ENCODE data around the gene SLC5A12.
"Not testable (repeated sequence)": the region's sequence is repeated elsewhere in the genome, so short reads cannot be mapped to it uniquely, and the experiment has no call there.

Gene SLC5A12

GRCh38 chr11:26675233-26675928, 46.5 kb downstream of the SLC5A12 start:
- H3K4me1 ChIP-seq (ENCODE audit: insufficient read depth, low read length): no peaks in the 10 kb centered on the region
- H3K9me3 ChIP-seq (ENCODE audit: low read length): no peaks in the 10 kb centered on the region
- no peak overlapping the region for H2AFZ ChIP-seq (ENCODE audit: low read depth, low read length)
- no peaks in the 10 kb centered on the region for H3K36me3 ChIP-seq (ENCODE audit: insufficient read depth, low read length)
- no peaks in the 10 kb centered on the region for H3K27me3 ChIP-seq (ENCODE audit: insufficient read depth, low read length)
- H3K4me3 ChIP-seq (ENCODE audit: low read length): no peak overlapping the region

GRCh38 chr11:26665946-26666345, 55.9 kb downstream of the SLC5A12 start:
- H3K4me3 ChIP-seq (ENCODE audit: low read length): no peak overlapping the region
- H3K36me3 ChIP-seq (ENCODE audit: insufficient read depth, low read length): no peaks in the 10 kb centered on the region
- H3K9me3 ChIP-seq (ENCODE audit: low read length): no peaks in the 10 kb centered on the region
- no peaks in the 10 kb centered on the region for H3K27me3 ChIP-seq (ENCODE audit: insufficient read depth, low read length)
- H3K4me1 ChIP-seq (ENCODE audit: insufficient read depth, low read length): no peaks in the 10 kb centered on the region
- no peak overlapping the region for H2AFZ ChIP-seq (ENCODE audit: low read depth, low read length)

GRCh38 chr11:26665036-26665435, 56.8 kb downstream of the SLC5A12 start:
- Histone ChIP-seq H3K36me3 (ENCODE audit: insufficient read depth, low read length) (no peaks in the 10 kb centered on the region), H3K9me3 (ENCODE audit: low read length) (no peaks in the 10 kb centered on the region), H3K4me1 (ENCODE audit: insufficient read depth, low read length) (no peaks in the 10 kb centered on the region), H2AFZ (ENCODE audit: low read depth, low read length) (no peak overlapping the region), H3K27me3 (ENCODE audit: insufficient read depth, low read length) (no peaks in the 10 kb centered on the region), H3K4me3 (ENCODE audit: low read length) (no peak overlapping the region)

- H3K36me3 ChIP-seq (ENCODE audit: insufficient read depth, low read length): no peaks in the 10 kb centered on the region
- H2AFZ ChIP-seq (ENCODE audit: low read depth, low read length): no peak overlapping the region
- no peaks in the 10 kb centered on the region for H3K27me3 ChIP-seq (ENCODE audit: insufficient read depth, low read length)
- H3K4me1 ChIP-seq (ENCODE audit: insufficient read depth, low read length): no peaks in the 10 kb centered on the region
- no peaks in the 10 kb centered on the region for H3K9me3 ChIP-seq (ENCODE audit: low read length)
- H3K4me3 ChIP-seq (ENCODE audit: low read length): no peak overlapping the region
Observed at GRCh38 chr11:26662916-26663315, 58.9 kb downstream of the SLC5A12 start.

GRCh38 chr11:26655287-26655686, 66.6 kb downstream of the SLC5A12 start:
- no peaks in the 10 kb centered on the region for H3K27me3 ChIP-seq (ENCODE audit: insufficient read depth, low read length)
- H3K36me3 ChIP-seq (ENCODE audit: insufficient read depth, low read length): no peaks in the 10 kb centered on the region
- no peak overlapping the region for H2AFZ ChIP-seq (ENCODE audit: low read depth, low read length)
- H3K4me1 ChIP-seq (ENCODE audit: insufficient read depth, low read length): no peaks in the 10 kb centered on the region
- H3K4me3 ChIP-seq (ENCODE audit: low read length): no peak overlapping the region
- no peaks in the 10 kb centered on the region for H3K9me3 ChIP-seq (ENCODE audit: low read length)

DNA sequence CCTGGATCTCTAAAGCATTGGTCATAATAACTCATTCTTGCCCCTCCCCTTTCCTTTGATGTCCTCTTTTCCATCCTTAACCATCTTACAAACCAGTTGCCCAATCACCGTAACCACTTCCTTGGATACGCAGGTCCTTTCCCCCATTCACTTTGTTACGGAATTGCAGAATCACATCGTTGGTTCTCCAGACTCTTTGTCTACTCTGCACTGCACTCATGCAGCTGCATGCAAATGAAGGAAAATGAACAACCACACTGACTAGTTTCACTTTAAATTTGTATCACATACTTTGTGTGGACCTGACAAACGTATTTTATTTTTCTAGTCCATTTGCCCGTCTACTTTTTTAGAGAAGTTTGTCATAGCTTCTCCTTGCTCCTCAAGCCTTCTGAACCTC, 69.9 kb downstream of the SLC5A12 start:
- H3K9me3 ChIP-seq (ENCODE audit: low read length): no peaks in the 10 kb centered on the region
- no peak overlapping the region for H2AFZ ChIP-seq (ENCODE audit: low read depth, low read length)
- no peaks in the 10 kb centered on the region for H3K27me3 ChIP-seq (ENCODE audit: insufficient read depth, low read length)
- H3K4me3 ChIP-seq (ENCODE audit: low read length): no peak overlapping the region
- H3K4me1 ChIP-seq (ENCODE audit: insufficient read depth, low read length): no peaks in the 10 kb centered on the region
- no peaks in the 10 kb centered on the region for H3K36me3 ChIP-seq (ENCODE audit: insufficient read depth, low read length)

- Histone ChIP-seq H3K4me3 (ENCODE audit: low read length) (no peak overlapping the region), H2AFZ (ENCODE audit: low read depth, low read length) (no peak overlapping the region), H3K4me1 (ENCODE audit: insufficient read depth, low read length) (no peaks in the 10 kb centered on the region), H3K27me3 (ENCODE audit: insufficient read depth, low read length) (no peaks in the 10 kb centered on the region), H3K36me3 (ENCODE audit: insufficient read depth, low read length) (no peaks in the 10 kb centered on the region), H3K9me3 (ENCODE audit: low read length) (no peaks in the 10 kb centered on the region)
Observed at GRCh38 chr11:26649884-26650283, 72.0 kb downstream of the SLC5A12 start.

GRCh38 chr11:26643314-26643713, 78.5 kb downstream of the SLC5A12 start:
- not testable (repeated sequence) for H3K4me1 ChIP-seq (ENCODE audit: insufficient read depth, low read length); H3K27me3 ChIP-seq (ENCODE audit: insufficient read depth, low read length); H2AFZ ChIP-seq (ENCODE audit: low read depth, low read length); H3K4me3 ChIP-seq (ENCODE audit: low read length); H3K36me3 ChIP-seq (ENCODE audit: insufficient read depth, low read length); H3K9me3 ChIP-seq (ENCODE audit: low read length)

GRCh38 chr11:26632691-26633159, 89.1 kb downstream of the SLC5A12 start:
- peaks cover 4% of the 10 kb centered on the region for H3K4me1 ChIP-seq (ENCODE audit: insufficient read depth, low read length)
- H3K36me3 ChIP-seq (ENCODE audit: insufficient read depth, low read length): no peaks in the 10 kb centered on the region
- no peaks in the 10 kb centered on the region for H3K27me3 ChIP-seq (ENCODE audit: insufficient read depth, low read length)
- H3K9me3 ChIP-seq (ENCODE audit: low read length): no peaks in the 10 kb centered on the region
- H3K4me3 ChIP-seq (ENCODE audit: low read length): no peak overlapping the region
- no peak overlapping the region for H2AFZ ChIP-seq (ENCODE audit: low read depth, low read length)

DNA sequence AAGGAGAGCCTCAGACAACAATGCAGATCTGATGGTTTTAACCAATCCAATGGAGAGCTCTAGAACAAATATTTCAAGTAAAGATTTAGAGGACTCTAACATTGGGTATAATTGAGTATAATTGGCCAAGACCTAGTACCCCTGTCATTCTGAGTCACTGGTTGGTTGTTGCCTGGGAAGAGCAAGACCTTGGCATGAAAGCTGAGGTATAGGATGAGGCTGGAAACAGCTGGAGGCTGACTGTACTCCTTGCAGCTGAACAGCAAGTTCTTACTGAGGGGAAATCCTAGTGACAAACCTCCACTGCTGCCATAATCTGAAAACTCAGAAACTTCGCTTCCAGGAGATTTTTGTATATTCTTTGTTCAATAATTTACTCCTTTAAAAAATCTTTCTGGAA, 95.5 kb downstream of the SLC5A12 start:
- Histone ChIP-seq H3K36me3 (ENCODE audit: insufficient read depth, low read length) (no peaks in the 10 kb centered on the region), H3K4me1 (ENCODE audit: insufficient read depth, low read length) (no peaks in the 10 kb centered on the region), H3K27me3 (ENCODE audit: insufficient read depth, low read length) (no peaks in the 10 kb centered on the region), H2AFZ (ENCODE audit: low read depth, low read length) (no peak overlapping the region), H3K4me3 (ENCODE audit: low read length) (no peak overlapping the region), H3K9me3 (ENCODE audit: low read length) (no peaks in the 10 kb centered on the region)

GRCh38 chr11:26623076-26623659, 98.7 kb downstream of the SLC5A12 start:
- Histone ChIP-seq H3K36me3 (ENCODE audit: insufficient read depth, low read length) (no peaks in the 10 kb centered on the region), H3K9me3 (ENCODE audit: low read length) (no peaks in the 10 kb centered on the region), H3K4me3 (ENCODE audit: low read length) (no peak overlapping the region), H3K4me1 (ENCODE audit: insufficient read depth, low read length) (no peaks in the 10 kb centered on the region), H2AFZ (ENCODE audit: low read depth, low read length) (no peak overlapping the region), H3K27me3 (ENCODE audit: insufficient read depth, low read length) (no peaks in the 10 kb centered on the region)

DNA sequence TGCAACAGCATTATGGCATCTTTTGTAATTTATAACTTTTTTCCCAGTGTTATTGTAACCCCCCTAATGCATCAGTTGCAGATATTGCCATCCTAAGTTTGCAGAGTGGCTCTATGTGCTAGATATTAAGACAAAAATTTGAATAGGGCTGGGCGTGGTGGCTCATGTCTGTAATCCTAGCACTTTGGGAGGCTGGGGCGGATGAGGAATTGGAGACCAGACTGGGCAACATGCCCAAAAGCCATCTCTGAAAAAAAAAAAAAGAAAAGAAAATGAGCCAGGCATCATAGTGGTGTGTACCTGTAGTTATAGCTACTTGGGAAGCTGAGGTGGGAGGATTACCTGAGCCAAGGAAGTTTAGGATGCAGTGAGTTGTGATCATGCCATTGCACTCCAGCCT, 99.7 kb downstream of the SLC5A12 start:
- Histone ChIP-seq H3K27me3 (ENCODE audit: insufficient read depth, low read length) (no peaks in the 10 kb centered on the region), H3K4me3 (ENCODE audit: low read length) (no peak overlapping the region), H2AFZ (ENCODE audit: low read depth, low read length) (no peak overlapping the region), H3K36me3 (ENCODE audit: insufficient read depth, low read length) (no peaks in the 10 kb centered on the region), H3K4me1 (ENCODE audit: insufficient read depth, low read length) (no peaks in the 10 kb centered on the region), H3K9me3 (ENCODE audit: low read length) (no peaks in the 10 kb centered on the region)

DNA sequence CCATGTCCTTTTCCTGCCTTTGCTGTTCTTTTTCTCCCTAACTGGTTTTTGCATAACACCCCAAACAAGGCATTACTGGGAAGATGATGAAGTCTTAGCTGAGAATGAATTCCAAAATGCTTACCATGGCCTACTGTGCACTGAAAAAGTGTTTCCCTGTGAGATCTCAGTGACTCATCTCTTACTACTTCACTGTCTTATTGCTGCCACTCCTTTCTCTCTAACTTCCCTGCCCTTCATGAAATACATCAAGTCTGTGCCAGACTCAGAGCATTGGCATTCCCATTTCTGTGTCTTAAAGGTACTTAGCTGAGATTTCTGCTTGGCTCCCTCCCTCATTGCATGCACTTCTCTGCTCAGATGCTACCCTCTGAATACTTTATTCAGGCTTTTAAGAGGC, 100.7 kb downstream of the SLC5A12 start:
- H3K4me1 ChIP-seq (ENCODE audit: insufficient read depth, low read length): no peaks in the 10 kb centered on the region
- no peak overlapping the region for H3K4me3 ChIP-seq (ENCODE audit: low read length)
- no peaks in the 10 kb centered on the region for H3K27me3 ChIP-seq (ENCODE audit: insufficient read depth, low read length)
- no peaks in the 10 kb centered on the region for H3K36me3 ChIP-seq (ENCODE audit: insufficient read depth, low read length)
- H2AFZ ChIP-seq (ENCODE audit: low read depth, low read length): no peak overlapping the region
- no peaks in the 10 kb centered on the region for H3K9me3 ChIP-seq (ENCODE audit: low read length)
